ENCODE results near the gene GSC2. TPM values are rescaled to one million over a fixed set of nuclear protein-coding genes. Genes with fewer than 3 reads are reported as not detected.

Gene GSC2
- total RNA-seq, 2 donors from 2014 or later, result not detected

DNA sequence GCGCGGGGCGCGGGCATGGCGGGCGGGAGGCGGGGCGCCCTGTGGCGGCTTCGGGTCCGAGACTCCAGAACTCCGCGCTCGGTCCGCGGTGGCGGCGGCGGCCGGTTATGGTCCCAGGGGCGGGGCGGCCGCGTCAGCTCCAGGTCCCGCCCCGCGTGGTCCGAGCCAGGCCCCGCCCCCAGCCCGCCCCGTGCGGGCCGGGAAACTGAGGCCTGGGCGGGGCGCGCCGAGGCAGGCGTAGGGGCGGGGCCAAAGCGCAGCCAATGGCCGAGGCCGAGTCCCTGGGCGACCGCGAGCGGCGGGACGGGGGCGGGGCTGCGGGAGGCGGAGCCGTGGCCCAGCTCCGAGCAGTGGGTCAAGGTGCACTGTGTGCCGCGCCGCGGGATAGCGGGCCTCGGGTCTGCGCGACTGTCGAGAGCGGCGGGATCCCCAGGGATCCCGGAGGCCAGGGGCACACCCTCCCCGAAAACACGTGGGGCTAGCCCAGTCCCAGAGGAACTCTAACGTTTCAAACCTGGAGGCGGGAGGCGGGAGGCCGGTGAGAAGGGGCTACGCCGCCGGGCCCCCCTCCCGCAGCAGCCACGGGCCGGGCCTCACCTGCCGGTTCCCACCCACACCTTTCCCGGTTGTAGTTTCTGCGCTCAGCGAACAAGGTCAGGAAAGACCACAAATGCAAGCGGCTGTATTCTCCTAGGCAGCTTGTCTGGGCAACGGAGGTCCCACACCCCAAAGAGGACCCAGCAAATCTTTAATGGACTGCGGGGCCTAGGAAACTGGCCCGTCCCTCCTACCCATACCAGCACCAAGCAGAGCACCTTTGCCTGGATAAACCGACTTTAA, 28.8 kb upstream of the GSC2 start, which contains the start of gene SLC25A1:
SLC25A1 (minus strand) TSS at position 80 of the 840 bp plus-strand sequence; CDS start at position 17, 63 bp downstream.
- peak; percentile 96 for DNase-seq (ENCODE audit: low spot score)
- intact Hi-C loops (cut with DNase I), result loop anchor here in 1 of 2 donors (5.0 kb wide), 1 partner anchor 1187 kb away; no protein-coding TSS in a partner anchor

GRCh38 chr22:19178065-19178656, 28.1 kb upstream of the GSC2 start:
- no peak for DNase-seq (ENCODE audit: low spot score)
- intact Hi-C loops (cut with DNase I), result loop anchor here in 1 of 2 donors (5.0 kb wide), 1 partner anchor 1186 kb away; no protein-coding TSS in a partner anchor

DNA sequence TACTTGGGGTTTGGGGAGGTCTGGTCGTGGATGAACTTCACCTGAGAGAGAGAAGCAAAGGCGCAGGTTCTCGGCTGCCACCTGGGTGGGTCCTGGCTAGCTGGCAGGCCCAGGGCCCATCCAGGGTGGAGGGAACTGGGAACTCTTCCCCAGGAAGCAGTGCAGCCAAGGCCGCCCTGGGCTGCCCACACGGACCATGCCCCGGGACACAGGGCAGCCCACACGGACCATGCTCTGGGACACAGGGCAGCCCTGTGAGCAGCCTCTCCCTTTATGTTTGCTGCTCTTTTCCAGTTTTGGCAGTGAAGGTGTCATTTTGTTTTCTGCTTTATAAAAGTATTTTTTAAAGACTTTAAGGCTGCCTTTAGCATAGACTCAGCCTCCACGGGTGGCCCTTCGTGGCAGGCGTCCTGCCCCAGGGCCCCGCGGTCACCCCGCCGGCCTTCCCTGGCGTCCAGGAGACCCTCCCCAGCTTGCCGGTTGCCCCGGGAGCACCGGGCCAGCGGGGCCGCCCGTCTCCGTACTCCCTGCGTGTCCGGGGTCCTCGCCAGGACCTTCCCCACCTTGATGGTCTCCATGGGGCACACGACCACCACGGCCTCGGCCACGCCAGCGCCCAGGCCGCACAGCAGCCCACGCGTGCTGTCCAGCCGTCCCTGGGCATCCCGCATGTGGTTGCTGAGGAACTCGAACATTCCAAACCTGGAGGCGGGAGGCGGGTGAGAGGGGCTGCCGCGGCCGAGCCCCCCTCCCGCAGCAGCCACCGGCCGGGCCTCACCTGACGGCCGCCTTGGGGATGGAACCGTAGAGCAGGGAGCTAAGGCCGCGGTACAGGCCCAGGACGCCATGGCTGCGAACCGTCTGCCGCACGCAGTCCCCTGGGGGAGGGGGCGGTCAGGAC, 27.3 kb upstream of the GSC2 start:
- intact Hi-C loops (cut with DNase I), result loop anchor here in 1 of 2 donors (5.0 kb wide), 1 partner anchor 1185 kb away; no protein-coding TSS in a partner anchor
- no peak for DNase-seq (ENCODE audit: low spot score)

DNA sequence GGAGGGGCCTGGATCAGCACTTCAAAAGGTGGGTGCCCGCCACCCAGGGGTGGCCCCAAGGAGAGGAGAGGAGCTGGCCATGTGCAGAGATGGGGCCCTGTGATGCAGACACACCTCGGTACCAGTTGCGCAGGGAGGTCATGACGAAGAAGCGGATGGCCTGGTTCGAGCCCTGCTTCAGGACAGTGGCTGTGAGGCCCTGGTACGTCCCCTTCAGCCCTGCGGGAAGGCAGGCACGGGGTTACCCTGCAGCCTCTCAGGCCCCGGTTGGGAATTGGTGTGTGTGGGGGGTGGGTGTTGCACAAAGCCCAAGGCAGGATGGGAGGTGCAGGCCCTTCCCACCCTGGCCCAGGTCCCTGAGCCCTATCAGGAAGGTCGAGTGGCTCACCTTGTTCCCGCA, 26.6 kb upstream of the GSC2 start:
- intact Hi-C loops (cut with DNase I), result loop anchor here in 1 of 2 donors (5.0 kb wide), 1 partner anchor 1184 kb away; no protein-coding TSS in a partner anchor
- DNase-seq (ENCODE audit: low spot score), result no peak

DNA sequence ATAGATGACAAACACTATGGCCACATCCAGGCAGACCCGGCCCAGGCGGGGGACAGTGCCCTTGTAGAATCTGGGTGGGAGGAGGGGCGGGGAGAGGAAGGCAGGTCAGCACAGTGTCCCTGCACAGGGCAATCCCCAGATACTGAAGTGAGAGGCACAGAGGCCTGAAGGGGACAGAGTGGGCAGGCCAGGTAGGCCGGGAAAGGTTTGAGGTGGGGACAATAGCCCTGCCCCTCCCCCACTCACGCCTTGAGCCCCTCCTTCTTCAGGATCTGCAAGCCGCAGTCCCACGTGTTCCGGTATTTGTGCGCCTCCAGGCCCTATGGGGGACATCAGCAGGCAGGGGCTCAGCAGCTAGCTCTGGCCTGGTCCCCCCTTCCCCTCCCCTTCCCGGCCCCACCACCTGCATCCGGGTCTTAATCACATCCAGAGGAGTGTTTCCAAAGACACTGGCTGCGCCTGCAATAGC, 26.1 kb upstream of the GSC2 start:
- intact Hi-C loops (cut with DNase I), result loop anchor here in 1 of 2 donors (5.0 kb wide), 1 partner anchor 1184 kb away; no protein-coding TSS in a partner anchor

DNA sequence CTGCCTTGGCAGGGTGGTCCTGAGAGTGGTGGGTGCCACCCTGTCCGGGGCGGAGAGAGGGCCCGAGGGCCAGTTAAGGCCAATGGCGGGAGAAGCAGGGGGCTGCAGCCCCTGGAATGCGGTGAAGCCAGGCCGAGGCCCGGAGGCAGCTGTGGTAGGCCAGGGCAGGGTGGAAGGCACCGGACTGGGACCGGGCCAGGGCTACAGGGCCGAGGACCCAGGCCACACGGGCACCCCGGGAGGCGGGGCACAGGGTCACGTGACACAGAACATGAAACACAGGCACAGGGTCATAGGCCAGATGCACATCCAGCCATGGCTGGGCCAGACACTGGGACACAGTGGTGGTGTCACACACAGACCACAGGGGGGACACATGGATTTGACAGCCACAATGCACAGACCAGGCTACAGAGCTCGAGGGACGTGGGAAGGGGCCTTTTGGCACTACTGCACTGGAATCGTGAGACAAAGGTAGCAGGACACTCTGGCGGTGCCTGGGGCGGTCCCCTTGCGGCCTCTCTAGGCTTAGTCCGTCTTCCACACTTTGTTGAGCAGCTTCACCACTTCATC, 25.6 kb upstream of the GSC2 start:
- intact Hi-C loops (cut with DNase I), result loop anchor here in 1 of 2 donors (5.0 kb wide), 1 partner anchor 1183 kb away; no protein-coding TSS in a partner anchor
- DNase-seq (ENCODE audit: low spot score), result no peak

More for the DNA sequence above, 26.1 kb upstream of the GSC2 start:
- DNase-seq (ENCODE audit: low spot score), result no peak

GRCh38 chr22:19175026-19175601, 25.0 kb upstream of the GSC2 start:
- no peak for DNase-seq (ENCODE audit: low spot score)
- intact Hi-C loops (cut with DNase I), result loop anchor here in 1 of 2 donors (5.0 kb wide), 1 partner anchor 1183 kb away; no protein-coding TSS in a partner anchor

DNA sequence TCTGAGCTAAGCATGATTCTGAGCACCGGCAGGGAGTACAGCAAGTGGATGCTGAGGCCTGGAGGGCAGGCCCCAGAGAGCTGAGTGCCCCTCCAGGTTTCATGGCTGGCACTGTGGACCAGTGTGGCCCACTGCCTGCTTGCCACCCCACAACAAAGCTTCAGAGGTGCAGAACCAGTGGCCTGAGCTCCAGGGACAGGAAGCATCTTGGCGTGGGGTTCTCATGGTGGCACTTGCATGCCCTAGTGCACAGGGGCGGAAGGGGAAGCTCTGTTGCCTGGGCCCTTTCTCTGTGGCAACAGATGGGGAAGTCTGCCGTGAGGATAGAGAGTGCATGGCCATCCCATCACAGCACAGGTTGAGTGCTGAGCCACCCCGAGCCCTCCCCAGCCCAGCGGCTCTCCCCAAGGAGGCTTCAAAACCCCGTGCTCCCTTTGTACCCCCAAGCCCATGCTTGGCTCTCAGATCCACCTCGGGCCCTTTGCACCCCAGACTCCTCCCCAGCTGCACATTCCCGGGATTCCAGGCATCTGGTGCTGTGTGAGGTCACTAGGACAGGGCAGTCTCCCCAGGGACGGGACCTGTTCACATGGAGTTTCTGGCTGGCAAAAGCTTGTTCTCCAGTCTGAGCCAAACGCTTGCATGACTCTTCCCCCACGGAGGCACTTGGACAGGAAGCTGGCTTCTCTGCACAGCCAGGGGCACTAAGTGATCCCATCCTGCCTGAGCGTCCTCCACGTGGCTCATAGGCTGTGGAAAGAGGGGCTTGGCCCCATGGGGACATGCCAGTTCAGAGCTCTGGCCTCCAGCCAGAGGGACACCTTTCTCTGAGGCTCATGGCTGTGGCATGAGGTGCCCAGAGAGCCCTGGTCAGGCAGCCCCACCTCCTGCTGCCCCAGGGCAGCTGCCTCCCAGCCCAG, 24.3 kb upstream of the GSC2 start:
- no peak for DNase-seq (ENCODE audit: low spot score)
- intact Hi-C loops (cut with DNase I), result loop anchor here in 1 of 2 donors (5.0 kb wide), 1 partner anchor 1182 kb away; no protein-coding TSS in a partner anchor

- intact Hi-C loops (cut with DNase I), result no loop called here
- DNase-seq (ENCODE audit: low spot score), result no peak
Measured at GRCh38 chr22:19173047-19174035, 23.2 kb upstream of the GSC2 start.

GRCh38 chr22:19172213-19173046, 22.3 kb upstream of the GSC2 start:
- DNase-seq (ENCODE audit: low spot score), result no peak
- intact Hi-C loops (cut with DNase I), result no loop called here

- intact Hi-C loops (cut with DNase I), result no loop called here
- DNase-seq (ENCODE audit: low spot score), result no peak
Measured at GRCh38 chr22:19169947-19170318, 19.8 kb upstream of the GSC2 start.

DNA sequence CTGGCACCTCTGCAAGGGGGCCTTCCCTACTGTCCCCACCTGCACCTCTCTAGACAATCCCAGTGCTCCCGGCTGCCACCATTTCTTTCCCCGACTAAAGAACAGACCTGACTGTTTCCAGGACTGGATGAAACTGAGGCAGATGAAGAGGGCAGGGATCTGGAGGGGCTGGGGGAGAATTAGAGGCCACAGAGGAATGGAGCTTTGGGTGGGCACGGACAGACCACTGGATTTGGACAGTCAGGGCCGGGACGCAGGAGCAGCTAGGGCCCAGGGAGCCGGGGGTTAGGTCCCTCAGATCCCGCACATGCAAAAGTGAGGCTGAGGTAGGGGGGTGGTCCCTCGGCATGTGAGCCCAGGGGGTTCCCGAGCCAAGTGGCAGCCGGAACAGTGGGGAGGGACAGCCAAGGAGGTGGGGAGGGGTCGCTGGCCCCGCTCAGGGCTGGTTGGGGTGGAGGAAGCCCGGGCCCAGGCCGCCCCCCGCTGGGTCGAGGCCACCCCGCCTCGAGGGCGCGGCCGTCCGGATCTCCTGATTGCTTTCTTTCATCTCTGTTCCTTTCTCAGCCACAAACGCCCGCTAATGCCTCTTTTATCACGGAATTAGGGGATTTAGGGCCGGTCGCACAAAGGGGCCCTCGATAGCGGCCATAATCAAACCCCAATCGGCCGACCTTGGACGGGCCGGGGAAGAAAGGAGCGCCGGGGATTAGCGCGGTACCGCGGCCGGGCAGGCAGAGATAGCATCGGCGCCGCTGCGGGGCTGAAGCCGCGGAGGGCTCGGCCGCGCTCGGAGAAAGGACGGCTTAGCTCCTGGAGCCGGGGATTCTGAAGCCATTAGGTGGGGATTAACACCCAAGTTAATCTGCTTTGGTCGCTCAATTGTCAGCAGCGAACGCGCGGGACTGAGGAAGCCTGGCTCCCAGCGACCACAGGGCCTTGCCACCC, 19.2 kb upstream of the GSC2 start:
- intact Hi-C loops (cut with DNase I), result no loop called here
- DNase-seq (ENCODE audit: low spot score), result no peak

- intact Hi-C loops (cut with DNase I), result no loop called here
- DNase-seq (ENCODE audit: low spot score), result no peak
Measured at GRCh38 chr22:19168088-19168890, 18.2 kb upstream of the GSC2 start.
